NCI-H226 (cell line): ENCODE data around the gene CBX8.
A peak's percentile ranks its signal among the peaks of the same experiment; 100 is the strongest.

ENCODE experiments used
- DNase-seq: peaks from one replicate; pipeline ENCODE4 v3.0.0-alpha.2; 2015

Gene CBX8

GRCh38 chr17:79796763-79797491, at the start of gene CBX8:
Gene CBX8, minus strand, starts transcription at chr17:79797077. Its CDS starts 79 bp downstream, at chr17:79796998.
- DNase-seq, result peak; percentile 98

GRCh38 chr17:79845601-79845949, 48.7 kb upstream of the CBX8 start:
- peak; percentile 71 for DNase-seq

GRCh38 chr17:79844869-79845600, 48.2 kb upstream of the CBX8 start:
- no peak for DNase-seq

- peak; percentile 57 for DNase-seq
Measured at GRCh38 chr17:79843816-79844800, 47.2 kb upstream of the CBX8 start.

GRCh38 chr17:79843474-79843815, 46.6 kb upstream of the CBX8 start:
- DNase-seq, result no peak

- no peak for DNase-seq
Measured at GRCh38 chr17:79842656-79843473, 46.0 kb upstream of the CBX8 start.

GRCh38 chr17:79842136-79842655, 45.3 kb upstream of the CBX8 start:
- no peak for DNase-seq

GRCh38 chr17:79841369-79842135, 44.7 kb upstream of the CBX8 start:
- DNase-seq, result no peak

- DNase-seq, result no peak
Measured at GRCh38 chr17:79840989-79841286, 44.1 kb upstream of the CBX8 start.

- DNase-seq, result no peak
Measured at GRCh38 chr17:79840269-79840988, 43.6 kb upstream of the CBX8 start.

GRCh38 chr17:79839356-79840268, 42.7 kb upstream of the CBX8 start, which contains the start of gene CBX4:
Gene CBX4, minus strand, starts transcription at chr17:79839440. Its CDS starts 189 bp downstream, at chr17:79839251.
- peak; percentile 93 for DNase-seq

- peak; percentile 31 for DNase-seq
Measured at GRCh38 chr17:79838522-79839274, 41.8 kb upstream of the CBX8 start.

- no peak for DNase-seq
Measured at GRCh38 chr17:79837888-79838521, 41.1 kb upstream of the CBX8 start.

- peak; percentile 86 for DNase-seq
Measured at GRCh38 chr17:79836972-79837887, 40.4 kb upstream of the CBX8 start.

- peak; percentile 20 for DNase-seq
Measured at GRCh38 chr17:79836510-79836971, 39.7 kb upstream of the CBX8 start.

- no peak for DNase-seq
Measured at GRCh38 chr17:79835953-79836509, 39.2 kb upstream of the CBX8 start.

- no peak for DNase-seq
Measured at GRCh38 chr17:79835470-79835899, 38.6 kb upstream of the CBX8 start.
